Measurements from ENCODE around the gene SMPD2.

The SMPD2 gene

DNA sequence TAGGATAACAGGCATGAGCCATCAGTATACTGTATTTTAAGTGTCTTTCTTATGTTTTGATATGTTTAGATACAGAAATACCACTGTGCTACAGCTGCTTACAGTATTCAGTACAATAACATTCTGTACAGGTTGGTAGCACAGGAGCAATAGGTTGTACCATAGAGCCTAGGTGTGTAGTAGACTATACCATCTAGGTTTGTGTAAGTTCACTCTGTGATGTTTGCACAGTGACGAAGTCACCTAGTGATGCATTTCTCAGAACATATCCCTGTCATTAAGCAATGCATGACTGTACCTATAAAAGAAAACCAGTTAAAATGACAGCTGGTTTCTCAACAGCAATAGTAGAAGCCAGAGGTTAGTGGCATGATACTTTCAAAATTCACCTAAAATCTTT, 45.5 kb downstream of the SMPD2 start:
- no peak for DNase-seq

DNA sequence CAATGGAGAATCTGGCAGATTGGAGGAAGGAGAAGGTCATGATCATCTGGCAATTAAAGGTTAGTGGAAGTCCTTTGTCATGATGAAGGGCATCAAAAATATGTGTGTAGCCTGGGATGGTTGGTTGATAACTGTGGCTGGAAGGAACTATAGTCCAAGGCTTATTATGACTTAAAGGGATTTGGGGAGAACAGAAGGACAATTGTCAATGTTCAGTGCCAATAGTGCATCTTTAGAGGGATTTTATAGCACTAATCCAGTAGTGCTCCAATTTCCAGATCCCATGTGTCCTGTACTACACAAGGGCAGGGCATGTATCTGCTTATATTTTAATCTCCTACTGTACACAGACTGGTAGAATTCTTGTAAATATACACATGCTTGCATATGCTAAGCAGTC, 47.5 kb downstream of the SMPD2 start:
- no peak for DNase-seq

DNA sequence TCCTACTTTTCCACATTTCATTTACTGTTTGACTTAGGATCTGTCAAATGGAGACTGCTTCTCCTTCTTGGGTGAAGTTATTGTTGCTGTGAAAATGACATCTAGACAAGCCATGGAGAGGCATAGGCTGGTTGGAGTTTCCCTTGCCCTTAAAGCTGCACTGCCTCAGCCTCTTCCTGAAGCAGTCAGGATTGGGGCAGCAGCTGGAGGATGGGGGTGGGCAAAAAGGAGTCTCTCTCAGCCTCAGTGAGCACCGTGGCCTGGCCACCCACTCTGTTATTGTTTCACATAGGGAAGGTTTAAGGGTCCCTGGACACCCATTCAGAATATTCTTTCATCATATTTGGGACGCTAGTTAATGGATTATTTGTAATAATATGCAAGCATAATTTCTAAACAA, 50.2 kb downstream of the SMPD2 start:
- DNase-seq: no peak

GRCh38 chr6:109491207-109491938, 50.8 kb downstream of the SMPD2 start:
- DNase-seq: no peak

Data from fibroblast of skin of right quadriceps (primary cell).